ENCODE measurements around the gene SOX11. TPM values are rescaled to one million over a fixed set of nuclear protein-coding genes. Genes with fewer than 3 reads are reported as not detected.

SOX11 gene
- total RNA-seq, 1 donor: not detected

DNA sequence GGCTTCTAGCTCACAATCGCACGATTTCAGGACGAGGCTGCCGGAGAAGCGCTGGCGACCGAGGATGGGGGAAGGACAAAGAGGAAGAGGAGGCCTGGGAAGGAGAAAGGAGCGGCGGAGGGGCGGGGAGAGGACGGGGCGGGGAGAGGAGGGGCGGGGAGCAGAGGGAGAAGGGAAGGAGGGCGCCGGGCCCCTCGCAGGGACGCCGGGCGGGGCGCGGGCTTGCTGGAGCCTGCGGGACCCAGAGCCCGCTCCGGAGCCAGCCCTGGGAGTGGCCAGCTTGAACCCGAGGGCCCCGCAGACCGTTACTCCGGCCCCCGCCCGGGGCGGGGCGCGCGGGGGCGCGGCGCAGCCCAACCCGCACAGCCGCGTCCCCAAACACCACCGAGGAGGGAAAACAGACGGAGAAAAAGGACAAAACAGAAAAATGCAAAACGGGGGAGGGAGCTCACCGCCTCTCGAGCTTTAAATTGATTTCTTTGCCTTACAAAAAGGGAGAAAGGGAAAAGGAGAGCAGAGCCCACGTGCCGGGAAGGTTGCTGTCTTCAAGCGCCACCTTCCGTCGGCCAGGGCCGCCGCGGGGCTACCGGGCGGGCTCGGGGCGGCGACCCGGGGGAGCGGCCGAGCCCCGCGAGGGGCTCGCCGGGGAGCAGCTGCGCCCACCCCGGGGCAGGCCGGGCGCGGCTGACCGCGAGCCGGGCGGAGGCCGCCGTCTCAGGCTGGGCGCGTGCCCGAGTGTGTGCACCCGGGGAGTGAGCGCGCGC, 781 bp upstream of the SOX11 start:
- no peak for DNase-seq (ENCODE audit: low read depth in 2 of 3, low spot score in 2 of 3)

DNA sequence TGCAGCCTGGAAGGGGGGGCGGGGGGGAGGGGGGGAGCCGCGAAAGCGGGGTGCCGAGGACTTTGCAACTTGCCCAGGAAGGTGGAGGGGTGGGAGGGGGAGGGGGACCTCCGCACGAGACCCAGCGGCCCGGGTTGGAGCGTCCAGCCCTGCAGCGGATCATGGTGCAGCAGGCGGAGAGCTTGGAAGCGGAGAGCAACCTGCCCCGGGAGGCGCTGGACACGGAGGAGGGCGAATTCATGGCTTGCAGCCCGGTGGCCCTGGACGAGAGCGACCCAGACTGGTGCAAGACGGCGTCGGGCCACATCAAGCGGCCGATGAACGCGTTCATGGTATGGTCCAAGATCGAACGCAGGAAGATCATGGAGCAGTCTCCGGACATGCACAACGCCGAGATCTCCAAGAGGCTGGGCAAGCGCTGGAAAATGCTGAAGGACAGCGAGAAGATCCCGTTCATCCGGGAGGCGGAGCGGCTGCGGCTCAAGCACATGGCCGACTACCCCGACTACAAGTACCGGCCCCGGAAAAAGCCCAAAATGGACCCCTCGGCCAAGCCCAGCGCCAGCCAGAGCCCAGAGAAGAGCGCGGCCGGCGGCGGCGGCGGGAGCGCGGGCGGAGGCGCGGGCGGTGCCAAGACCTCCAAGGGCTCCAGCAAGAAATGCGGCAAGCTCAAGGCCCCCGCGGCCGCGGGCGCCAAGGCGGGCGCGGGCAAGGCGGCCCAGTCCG, 540 bp downstream of the SOX11 start:
- DNase-seq (ENCODE audit: low read depth in 2 of 3, low spot score in 2 of 3): no peak

DNA sequence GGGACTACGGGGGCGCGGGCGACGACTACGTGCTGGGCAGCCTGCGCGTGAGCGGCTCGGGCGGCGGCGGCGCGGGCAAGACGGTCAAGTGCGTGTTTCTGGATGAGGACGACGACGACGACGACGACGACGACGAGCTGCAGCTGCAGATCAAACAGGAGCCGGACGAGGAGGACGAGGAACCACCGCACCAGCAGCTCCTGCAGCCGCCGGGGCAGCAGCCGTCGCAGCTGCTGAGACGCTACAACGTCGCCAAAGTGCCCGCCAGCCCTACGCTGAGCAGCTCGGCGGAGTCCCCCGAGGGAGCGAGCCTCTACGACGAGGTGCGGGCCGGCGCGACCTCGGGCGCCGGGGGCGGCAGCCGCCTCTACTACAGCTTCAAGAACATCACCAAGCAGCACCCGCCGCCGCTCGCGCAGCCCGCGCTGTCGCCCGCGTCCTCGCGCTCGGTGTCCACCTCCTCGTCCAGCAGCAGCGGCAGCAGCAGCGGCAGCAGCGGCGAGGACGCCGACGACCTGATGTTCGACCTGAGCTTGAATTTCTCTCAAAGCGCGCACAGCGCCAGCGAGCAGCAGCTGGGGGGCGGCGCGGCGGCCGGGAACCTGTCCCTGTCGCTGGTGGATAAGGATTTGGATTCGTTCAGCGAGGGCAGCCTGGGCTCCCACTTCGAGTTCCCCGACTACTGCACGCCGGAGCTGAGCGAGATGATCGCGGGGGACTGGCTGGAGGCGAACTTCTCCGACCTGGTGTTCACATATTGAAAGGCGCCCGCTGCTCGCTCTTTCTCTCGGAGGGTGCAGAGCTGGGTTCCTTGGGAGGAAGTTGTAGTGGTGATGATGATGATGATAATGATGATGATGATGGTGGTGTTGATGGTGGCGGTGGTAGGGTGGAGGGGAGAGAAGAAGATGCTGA, 1.4 kb downstream of the SOX11 start:
- peak in 1 of 3 donors; percentile 21 for DNase-seq (ENCODE audit: low read depth in 2 of 3, low spot score in 2 of 3)

GRCh38 chr2:5694306-5694705, 2.1 kb downstream of the SOX11 start:
- DNase-seq (ENCODE audit: low read depth in 2 of 3, low spot score in 2 of 3): no peak

DNA sequence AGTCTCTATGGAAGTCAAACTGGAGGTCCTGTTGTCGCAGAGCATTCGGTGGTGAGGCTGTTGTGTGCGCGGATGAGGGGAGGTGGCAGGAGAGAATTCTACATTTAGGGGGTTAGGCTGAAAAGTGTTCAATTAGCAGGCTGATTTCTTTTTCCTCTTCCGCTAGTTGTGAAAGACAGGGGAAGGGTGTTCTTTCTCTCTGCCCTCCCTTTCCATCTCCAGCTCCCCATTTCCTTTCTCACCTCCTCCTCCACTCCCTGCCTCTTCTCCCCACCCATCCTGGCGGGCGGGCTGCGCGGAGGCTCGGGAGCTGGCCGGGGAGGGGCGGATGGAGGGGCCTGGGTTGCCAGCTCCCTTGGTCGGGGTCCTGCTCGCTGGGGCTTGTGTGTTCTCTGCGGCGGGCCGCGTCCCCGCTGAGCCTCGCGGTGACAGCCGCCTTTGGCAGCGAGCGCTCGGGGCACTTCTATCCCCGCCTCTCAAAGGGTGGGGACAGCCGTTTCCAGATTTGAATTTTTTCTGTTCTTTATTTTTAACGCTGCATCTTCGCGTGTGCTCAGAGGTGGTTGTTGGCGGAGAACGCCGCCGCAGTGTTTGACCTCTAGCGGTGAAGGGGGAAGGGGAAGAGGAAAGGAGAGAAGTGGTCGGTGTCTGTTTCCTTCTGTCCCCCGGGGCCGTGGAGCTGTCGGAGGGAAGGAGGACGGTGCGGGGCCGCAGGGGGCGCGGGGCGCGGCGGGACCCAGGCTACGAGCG, 3.6 kb downstream of the SOX11 start:
- DNase-seq (ENCODE audit: low read depth in 2 of 3, low spot score in 2 of 3): peak in 1 of 3 donors; percentile 21

GRCh38 chr2:5696404-5696944, 4.3 kb downstream of the SOX11 start:
- no peak for DNase-seq (ENCODE audit: low read depth in 2 of 3, low spot score in 2 of 3)

- no peak for DNase-seq (ENCODE audit: low read depth in 2 of 3, low spot score in 2 of 3)
These were observed 4.8 kb downstream of the SOX11 start for GRCh38 chr2:5696945-5697521.

DNA sequence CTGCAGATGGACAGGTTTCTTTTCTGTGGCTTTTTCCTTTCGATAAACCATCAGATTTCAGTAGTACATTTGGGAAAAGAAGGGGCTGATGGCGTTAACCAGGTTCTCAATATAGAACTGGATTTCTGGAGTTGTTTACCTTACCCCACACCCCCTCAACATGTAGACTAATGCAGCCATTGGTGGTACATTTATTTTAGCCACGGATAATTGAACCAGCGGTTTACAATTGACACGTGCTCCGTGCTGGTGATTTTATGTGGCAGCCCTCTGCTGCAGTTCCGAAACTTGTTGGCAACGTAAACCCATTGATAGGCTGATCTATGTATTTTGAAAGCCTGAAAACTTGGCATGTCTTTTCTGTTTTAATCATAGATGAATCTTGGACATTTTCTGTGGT, 5.4 kb downstream of the SOX11 start:
- no peak for DNase-seq (ENCODE audit: low read depth in 2 of 3, low spot score in 2 of 3)

DNA sequence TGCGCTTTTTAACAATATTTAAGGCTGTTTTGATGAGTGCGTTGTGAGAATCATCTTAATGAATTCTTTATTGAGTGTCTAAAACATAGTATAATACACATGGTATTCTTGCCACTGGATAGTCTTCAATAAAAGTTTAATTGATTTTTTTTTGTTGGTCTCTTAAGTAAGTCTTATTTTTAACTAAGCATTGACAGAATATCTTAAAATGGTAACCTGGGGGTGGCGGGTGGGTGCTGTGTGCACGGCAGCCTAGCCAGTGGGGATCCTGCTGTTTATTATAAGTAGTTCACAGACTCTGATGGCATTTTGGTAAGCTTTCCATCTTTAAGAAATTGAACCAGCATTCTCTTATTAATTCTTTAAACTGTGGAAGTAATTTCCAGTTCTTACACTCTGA, 6.0 kb downstream of the SOX11 start:
- DNase-seq (ENCODE audit: low read depth in 2 of 3, low spot score in 2 of 3): no peak

GRCh38 chr2:5699963-5700362, 7.8 kb downstream of the SOX11 start:
- DNase-seq (ENCODE audit: low read depth in 2 of 3, low spot score in 2 of 3): no peak

GRCh38 chr2:5700551-5700950, 8.4 kb downstream of the SOX11 start:
- DNase-seq (ENCODE audit: low read depth in 2 of 3, low spot score in 2 of 3): no peak

DNA sequence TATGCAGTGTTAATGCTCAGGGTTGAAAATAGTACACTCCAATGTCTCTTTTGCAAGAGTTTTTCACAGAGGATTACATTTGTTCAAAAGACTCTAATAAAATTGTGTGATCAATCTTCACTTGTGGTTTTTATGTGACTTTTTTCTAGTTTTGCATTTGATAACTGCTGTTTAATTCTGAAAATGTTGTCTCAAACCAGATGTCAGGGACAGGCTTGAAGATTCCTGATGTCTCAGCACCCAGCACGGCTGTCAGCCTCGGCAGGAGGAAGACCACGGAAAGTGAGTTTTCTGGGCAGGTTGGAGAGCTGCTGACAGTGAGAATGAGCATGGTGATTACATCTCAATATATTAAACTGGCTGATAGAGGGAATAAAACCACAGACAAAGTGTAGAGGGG, 9.1 kb downstream of the SOX11 start:
- DNase-seq (ENCODE audit: low read depth in 2 of 3, low spot score in 2 of 3): no peak

DNA sequence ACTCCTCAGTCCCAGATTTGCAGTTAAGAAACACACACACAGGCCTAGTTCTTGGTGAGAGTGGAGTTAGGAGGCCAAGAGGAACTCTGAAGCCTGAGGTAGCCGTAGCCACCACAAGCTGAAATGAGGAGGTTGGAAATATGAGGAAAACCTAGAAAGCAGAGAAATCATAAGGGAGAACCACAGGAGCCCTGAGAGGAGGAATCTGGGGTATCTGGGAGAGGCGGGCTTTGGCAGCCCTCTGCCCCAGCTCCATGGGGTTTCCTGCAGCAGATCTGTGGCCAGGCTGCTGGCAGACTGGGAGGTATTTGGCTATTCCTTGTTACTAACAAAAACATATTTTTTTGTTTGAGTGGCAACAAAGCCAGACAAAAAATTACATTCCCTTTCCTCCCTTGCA, 11.0 kb downstream of the SOX11 start:
- no peak for DNase-seq (ENCODE audit: low read depth in 2 of 3, low spot score in 2 of 3)

- no peak for DNase-seq (ENCODE audit: low read depth in 2 of 3, low spot score in 2 of 3)
These were observed 13.3 kb downstream of the SOX11 start for GRCh38 chr2:5705490-5705889.

- no peak for DNase-seq (ENCODE audit: low read depth in 2 of 3, low spot score in 2 of 3)
These were observed 14.7 kb downstream of the SOX11 start for GRCh38 chr2:5706717-5707455.

GRCh38 chr2:5710615-5711014, 18.4 kb downstream of the SOX11 start:
- DNase-seq (ENCODE audit: low read depth in 2 of 3, low spot score in 2 of 3): no peak

DNA sequence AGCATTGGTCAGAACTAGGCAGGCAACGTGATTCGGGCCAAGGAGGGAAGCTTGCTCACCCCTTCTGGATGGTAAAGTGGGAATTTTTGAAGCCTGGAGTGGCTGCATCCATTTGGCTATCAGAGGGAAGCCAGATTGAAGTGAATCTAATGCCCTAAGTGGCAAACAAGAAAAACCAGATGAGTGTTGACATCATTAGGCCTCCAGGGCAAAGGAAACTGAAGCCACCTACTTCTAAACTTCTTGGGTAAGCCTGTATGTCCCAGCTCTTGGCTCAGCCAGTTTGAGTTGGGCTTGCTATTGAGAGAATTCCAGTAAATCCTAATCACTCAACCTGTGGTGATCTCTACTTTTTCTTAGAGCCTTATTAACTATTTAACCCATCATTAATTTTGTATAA, 20.9 kb downstream of the SOX11 start:
- no peak for DNase-seq (ENCODE audit: low read depth in 2 of 3, low spot score in 2 of 3)

DNA sequence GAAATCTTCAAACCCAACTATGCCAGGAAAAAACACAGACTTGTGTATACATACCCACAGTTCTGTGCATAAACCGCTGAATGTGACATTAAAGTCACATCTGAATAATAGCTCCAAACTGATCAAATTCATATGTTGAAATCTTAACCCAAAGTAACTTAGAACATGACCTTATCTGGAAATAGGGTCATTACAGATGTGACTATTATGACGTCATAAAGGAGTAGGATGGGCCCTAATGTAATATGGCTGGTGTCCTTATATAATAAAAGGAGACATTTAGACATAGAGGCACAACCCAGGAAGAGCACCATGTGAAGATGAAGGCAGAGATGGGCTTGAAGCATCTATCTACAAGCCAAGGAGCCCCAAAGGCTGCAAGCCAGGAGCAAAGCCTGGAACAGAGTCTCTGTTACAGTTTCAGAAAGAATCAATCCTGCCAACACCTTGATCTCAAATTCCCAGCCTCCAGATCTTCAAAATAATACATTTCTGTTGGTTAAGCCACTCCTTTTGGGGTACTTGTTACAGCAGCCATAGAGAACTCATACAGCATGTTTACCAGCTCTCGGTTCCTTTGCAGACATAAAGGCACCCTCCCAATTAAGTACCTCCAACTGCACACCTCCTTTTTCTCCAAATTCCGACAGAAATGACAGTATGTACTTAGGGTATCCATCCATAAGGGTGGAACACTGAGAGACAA, 27.6 kb downstream of the SOX11 start:
- no peak for DNase-seq (ENCODE audit: low read depth in 2 of 3, low spot score in 2 of 3)

DNA sequence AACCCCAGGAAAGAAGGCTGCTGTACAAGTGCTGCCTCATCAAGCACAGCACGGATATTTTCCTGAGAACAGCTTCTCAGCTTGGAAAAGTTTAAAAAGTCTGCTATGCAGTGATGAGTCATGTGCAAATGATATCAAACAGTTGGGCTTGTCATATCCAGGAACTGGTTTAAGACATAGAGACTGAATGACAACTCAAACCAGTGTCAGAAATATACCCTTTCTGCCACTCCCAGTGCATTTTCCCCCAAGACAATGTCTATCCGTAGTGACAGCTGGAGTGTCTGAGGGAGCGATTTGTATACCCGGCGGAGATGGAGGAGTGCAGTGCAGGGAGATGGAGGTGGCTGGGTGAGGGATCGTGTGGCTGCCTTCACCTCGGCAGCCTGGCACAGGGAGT, 28.2 kb downstream of the SOX11 start:
- no peak for DNase-seq (ENCODE audit: low read depth in 2 of 3, low spot score in 2 of 3)
